SKM-1 treated with dmso at 0.1 percent for 144 hours (cell line): ENCODE data around the gene RAPSN.

ENCODE experiments used
- DNase-seq: peaks from one replicate; lab custom pipeline; 2025; ENCODE audit not compliant: unreplicated experiment; lab: John Stamatoyannopoulos, UW

RAPSN gene

DNA sequence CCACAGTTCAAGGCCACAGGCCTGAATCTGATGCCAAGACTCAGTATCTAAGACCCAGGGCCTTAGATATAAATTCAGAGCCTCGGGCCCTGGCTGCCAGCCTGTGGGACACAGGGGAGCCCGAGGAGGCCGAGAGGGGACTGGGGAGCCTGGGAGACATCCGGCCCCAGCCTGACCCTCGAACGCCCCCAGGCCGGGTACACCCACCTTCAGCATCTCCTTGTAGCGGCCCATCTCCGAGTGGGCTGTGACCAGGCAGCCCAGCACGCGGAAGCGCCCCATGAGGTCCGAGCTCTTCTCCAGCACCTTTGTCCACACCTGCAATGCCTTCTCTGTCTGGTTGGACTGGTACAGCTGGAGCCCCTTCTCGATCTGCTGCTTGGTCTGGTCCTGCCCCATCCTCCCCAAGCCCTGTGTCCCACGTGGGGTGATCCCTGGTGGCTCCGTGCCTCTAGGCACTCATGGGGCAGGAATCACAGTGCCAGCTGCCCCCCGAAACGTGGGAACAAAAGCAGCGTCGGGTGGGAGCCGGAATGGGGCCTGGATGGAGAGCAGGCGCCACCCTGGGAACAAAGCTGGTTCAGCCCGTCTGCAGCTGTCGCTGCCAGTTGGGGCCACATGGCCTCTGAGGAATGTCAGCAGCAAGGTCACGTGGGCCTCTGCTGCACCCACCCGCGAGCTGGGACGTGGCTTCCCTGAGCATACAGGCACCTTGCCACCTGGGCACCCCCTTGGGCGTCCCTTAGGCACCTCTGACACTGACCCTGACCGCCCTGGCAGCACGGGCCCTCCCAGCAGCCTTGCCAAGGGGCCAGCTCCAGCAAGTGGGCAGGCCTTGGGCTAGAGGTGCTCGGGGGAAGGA is at the start of gene RAPSN:
TSS of gene RAPSN (minus strand) at position 571 of the 862 bp plus-strand sequence. CDS start at position 399, 172 bp downstream.
- no peak for DNase-seq

DNA sequence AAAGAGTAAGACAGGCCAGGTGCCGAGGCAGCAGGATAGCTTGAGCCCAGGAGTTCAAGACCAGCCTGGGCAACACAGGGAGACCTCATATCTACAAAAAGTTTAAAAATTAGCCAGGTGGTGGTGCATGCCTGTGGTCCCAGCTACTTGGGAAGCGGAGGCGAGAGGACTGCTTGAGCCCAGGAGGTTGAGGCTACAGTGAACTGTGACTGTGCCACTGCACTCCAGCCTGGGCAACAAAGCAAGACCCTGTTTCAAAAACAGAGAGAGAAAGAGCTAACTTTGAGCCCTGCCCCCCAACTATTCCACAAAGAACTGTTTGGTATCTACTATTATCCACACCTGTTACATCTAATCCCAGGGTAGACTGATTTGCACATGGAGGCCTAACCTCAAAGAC is 49.2 kb upstream of the RAPSN start:
- DNase-seq, result no peak

GRCh38 chr11:47496808-47497207 is 47.9 kb upstream of the RAPSN start:
- DNase-seq, result no peak

- no peak for DNase-seq
These were observed 46.9 kb upstream of the RAPSN start for GRCh38 chr11:47495856-47496217.

DNA sequence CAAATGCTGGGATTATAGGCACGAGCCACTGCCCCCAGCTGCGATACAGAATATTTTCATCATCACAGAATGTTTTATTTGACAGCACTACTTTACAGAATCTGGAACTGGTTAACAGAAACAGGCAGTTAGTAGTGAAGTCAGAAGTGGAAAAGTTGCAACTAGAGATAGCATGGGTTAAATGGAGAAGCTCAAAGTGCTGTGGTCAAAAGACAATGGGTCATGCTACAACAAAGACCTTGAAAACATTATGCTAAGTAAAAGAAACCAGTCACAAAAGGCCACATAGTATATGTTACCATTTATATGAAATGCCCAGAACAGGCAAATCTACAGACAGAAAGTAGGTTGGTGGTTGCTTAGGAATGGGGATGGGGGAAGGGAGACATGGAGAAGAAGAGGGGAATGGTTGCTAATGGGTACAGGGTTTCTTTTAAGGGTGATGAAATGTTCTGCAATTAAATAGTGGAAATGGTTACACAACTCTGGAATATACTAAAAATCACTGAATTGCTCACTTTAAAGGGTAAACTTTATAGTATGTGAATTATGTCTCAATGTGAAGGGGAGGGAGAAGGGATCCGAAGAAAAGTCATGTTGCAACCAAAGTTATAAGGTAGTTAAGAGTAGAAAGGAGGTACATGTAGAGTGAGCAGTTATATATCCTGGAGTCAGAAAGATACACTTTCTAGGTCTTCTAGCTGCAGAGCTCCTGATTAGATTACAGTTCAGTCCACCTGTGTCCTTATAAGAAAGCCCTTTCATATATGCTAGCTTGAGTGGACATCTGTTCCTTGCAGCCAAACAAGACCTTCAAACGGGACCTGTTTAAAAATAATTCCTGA is 46.3 kb upstream of the RAPSN start:
- no peak for DNase-seq

- no peak for DNase-seq
These were observed 40.4 kb upstream of the RAPSN start for GRCh38 chr11:47489395-47489755.

DNA sequence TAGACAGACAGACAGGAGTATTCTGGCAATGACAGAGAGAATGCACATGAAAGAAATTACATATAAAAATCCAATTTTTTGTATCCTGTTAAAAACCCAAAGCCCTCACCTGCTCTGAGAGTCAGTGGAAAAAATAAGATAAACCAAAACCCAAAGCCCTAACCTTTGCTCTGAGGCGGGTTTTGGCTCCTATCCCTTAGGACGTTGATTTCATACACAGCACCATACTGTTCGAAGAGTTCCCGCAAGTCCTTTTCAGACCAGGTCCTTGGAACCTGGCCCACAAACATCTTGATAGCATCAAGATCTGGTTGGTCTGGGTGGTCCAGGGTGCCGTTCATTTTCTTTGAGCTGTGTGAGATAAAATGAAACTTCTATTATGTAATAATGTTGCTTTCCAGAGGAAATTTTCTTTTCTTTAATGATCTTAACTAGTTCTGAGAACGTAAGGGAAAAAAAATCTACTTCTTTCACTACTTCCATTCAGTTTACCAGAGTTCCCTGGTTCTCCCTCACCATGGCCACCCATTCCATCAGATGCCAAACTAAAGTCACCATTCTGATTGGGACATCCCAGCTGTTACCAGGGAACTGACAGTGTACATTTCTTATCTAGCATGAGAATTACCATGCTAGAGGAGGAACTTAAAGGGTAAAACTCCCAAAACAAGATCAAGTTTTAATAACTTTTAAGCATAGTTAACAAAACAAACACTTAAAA is 39.9 kb upstream of the RAPSN start:
- DNase-seq, result no peak

- DNase-seq, result no peak
These were observed 39.2 kb upstream of the RAPSN start for GRCh38 chr11:47488111-47488510.

- DNase-seq, result no peak
These were observed 38.5 kb upstream of the RAPSN start for GRCh38 chr11:47487421-47487820.

- DNase-seq, result no peak
These were observed 36.2 kb upstream of the RAPSN start for GRCh38 chr11:47485107-47485506.

GRCh38 chr11:47483457-47483856 is 34.5 kb upstream of the RAPSN start:
- DNase-seq, result no peak

DNA sequence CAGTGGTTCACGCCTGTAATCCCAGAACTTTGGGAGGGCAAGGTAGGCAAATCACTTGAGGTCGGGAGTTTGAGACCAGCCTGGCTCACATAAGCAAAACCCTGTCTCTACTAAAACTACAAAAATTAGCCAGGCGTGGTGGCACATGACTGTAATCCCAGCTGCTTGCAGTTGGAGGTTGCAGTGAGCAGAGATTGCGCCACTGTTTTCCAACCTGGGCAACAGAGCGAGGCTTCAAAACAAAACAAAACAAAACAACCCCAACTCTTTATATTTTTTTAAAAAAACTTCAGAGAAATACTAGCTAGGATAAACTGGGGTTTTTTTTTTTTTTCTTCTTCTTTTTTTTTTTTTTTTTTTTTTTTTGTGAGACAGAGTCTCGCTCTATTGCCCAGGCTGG is 31.8 kb upstream of the RAPSN start:
- DNase-seq, result no peak

GRCh38 chr11:47478651-47479329 is 29.9 kb upstream of the RAPSN start:
- DNase-seq, result no peak

DNA sequence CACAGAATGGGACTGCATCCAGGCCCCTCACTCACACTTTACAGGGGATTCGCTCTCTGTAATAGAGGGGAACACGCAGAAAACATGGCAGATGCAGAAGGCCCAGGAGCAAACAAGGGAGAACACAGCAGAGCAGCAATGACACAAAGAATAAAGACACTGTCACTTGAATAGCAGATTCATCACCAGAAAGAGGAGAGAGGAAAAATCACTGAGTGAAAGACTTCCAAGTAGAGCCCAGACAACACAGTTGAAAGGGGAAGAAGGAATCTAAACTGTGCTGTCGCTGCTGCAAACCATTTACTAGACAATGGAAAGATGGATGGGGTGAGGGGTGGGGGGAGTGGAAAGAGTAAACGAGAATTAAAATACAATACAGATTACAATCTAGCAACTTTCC is 28.8 kb upstream of the RAPSN start:
- DNase-seq, result no peak

DNA sequence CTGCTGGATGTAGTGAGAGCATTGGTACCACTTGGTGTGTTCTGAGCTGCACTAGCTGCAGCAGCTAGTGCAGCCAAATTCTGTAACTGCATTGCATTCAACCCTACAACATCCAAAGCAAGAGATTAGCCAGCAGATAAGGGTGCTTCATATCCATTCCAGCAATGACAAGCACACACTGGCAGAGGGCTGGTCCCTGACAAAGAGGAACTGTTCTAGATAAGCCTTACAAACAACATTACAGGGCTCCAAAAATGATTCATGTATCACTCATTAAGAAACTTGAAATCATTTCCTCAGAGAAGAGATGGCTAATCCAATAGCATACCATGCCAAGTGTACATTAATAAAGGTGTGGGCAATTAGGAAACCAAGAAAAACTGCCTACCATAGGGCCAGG is 28.4 kb upstream of the RAPSN start:
- no peak for DNase-seq

DNA sequence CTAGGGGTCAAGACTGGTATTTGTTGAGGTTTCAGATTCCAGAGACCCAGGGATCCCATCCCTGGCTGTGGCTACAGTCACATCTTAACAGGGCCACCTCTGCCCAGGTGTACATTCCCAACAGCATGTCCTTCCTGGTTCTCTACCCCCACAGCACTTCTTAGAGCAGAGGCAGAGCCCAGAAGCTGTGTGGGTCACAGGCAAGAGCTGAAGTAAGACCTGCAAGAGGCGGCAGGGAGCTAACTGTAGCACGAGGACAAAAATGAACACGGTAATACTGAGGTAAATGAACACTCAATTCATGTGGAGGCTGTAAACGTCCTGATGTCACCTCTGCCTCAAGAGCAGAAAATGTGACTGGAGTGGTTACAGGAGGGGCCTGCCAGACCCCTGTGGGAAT is 21.7 kb upstream of the RAPSN start:
- DNase-seq, result no peak

DNA sequence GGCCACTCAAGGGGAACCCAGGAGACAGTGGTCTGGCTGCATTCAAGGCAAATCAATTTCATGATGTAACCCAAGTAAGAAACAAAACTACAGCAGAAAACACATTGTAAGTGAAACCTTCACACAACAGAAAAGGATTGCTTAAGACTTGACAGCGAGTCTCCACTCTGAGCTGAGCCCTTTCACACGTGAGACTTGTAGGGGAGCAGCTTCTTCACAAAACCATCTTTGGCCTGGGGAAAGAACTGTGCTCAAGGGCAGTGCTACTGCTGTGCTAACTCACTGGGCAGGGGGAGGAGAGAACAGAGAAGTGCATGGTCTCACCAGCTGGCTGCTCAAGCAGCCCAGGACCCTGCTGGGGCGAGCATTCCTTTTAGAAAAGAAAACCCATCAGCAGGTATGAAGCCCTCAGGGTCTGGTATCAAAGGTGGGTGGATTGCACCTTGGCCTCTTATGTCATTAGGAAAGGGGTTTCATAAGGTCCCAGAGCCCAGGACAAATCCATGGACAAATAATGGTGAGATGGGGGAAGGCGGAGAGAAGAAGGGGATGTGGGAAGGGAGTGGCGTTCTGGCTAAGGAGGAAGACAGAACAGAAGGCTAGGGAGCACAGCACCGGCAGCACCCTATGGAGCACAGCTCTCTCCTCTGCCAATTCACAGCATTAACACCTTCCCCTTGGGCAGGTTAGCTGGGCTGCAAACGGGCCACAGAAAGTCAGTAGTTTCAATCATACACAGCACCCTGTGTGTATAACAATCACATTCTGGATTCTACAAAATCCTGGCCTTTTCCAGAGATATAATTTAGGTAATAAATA is 20.6 kb upstream of the RAPSN start:
- no peak for DNase-seq

GRCh38 chr11:47468598-47469214 is 19.8 kb upstream of the RAPSN start:
- no peak for DNase-seq

- no peak for DNase-seq
These were observed 18.4 kb upstream of the RAPSN start for GRCh38 chr11:47467357-47467756.
